A549 (cell line): Measurements from ENCODE around the gene CLCN7.

ENCODE experiments used
- BCL3 ChIP-seq: fragments of >200 bp; sonication (Bioruptor Twin); formaldehyde crosslinking; IDR thresholded peaks from 3 replicates; pipeline ENCODE4 v1.6.1; 2016
- CHD2 ChIP-seq: fragments of 150-350 bp; IDR thresholded peaks from 2 replicates; pipeline ENCODE4 v1.6.1; 2014; ENCODE audit warnings: low read length; ENCODE audit not compliant: partially characterized antibody
- CTCF ChIP-seq: fragments of >200 bp; sonication (Bioruptor Twin); formaldehyde crosslinking; IDR thresholded peaks from 3 replicates; pipeline ENCODE4 v1.5.1; 2016
- EHMT2 ChIP-seq: fragments of 200-600 bp; sonication (generic); IDR thresholded peaks from 2 replicates; pipeline ENCODE4 v1.6.1; 2016; ENCODE audit warnings: antibody characterized with exemption, low read depth, mild to moderate bottlenecking, moderate library complexity
- ELK1 ChIP-seq: fragments of 150-350 bp; IDR thresholded peaks from 2 replicates; pipeline ENCODE4 v1.6.1; 2014; ENCODE audit warnings: low read depth, mild to moderate bottlenecking, low read length
- HOXB5 ChIP-seq: fragments of 250-450 bp; sonication (Bioruptor Pico); IDR thresholded peaks from 2 replicates; pipeline ENCODE4 v1.5.0; 2020; ENCODE audit warnings: mild to moderate bottlenecking, moderate library complexity
- JUNB ChIP-seq: fragments of >200 bp; sonication (Bioruptor Twin); formaldehyde crosslinking; IDR thresholded peaks from 2 replicates; pipeline ENCODE4 v1.6.1; 2016
- POLR2A ChIP-seq: IDR thresholded peaks from 2 replicates; pipeline ENCODE4 v1.6.1; 2012; ENCODE audit warnings: mild to moderate bottlenecking, low read length
- RFX5 ChIP-seq: fragments of 450-650 bp; IDR thresholded peaks from 2 replicates; pipeline ENCODE4 v1.7.1; 2014; ENCODE audit warnings: antibody characterized with exemption, mild to moderate bottlenecking, moderate library complexity

- TF ChIP-seq JUNB (no peak), BCL3 (no peak), CTCF (no peak), ELK1 (no peak), EHMT2 (no peak), HOXB5 (CRISPR knock-in tag) (no peak), POLR2A (no peak), CHD2 (no peak), RFX5 (no peak)
Measured at GRCh38 chr16:1425616-1426370, 49.0 kb downstream of the CLCN7 start.
